MM.1S (cell line): ENCODE results near the gene CTDNEP1.

Experiments
- DNase-seq: peaks from one replicate; pipeline ENCODE4 v3.0.0-alpha.2; 2015
- H2AFZ ChIP-seq: fragments of 300-600 bp; sonication (generic); 2 replicates; pipeline ENCODE4 v1.6.0; 2016; ENCODE audit warnings: antibody characterized with exemption, low read length
- H3F3A ChIP-seq: fragments of 300-600 bp; sonication (generic); 2 replicates; pipeline ENCODE4 v1.6.1; 2016; ENCODE audit warnings: mild to moderate bottlenecking, antibody characterized with exemption, low read length, moderate library complexity, mixed read lengths; ENCODE audit not compliant: insufficient read depth
- H3K27ac ChIP-seq: fragments of 300-600 bp; sonication (generic); 2 replicates; pipeline ENCODE4 v1.5.1; 2016; ENCODE audit warnings: mild to moderate bottlenecking, low read length
- H3K27me3 ChIP-seq: fragments of 300-600 bp; sonication (generic); replicated peaks from 2 replicates; pipeline ENCODE4 v1.6.0; 2016; ENCODE audit warnings: low read length; ENCODE audit not compliant: insufficient read depth
- H3K36me3 ChIP-seq: fragments of 300-600 bp; sonication (generic); replicated peaks from 2 replicates; pipeline ENCODE4 v1.6.1; 2016; ENCODE audit warnings: mild to moderate bottlenecking, low read length, mixed read lengths; ENCODE audit not compliant: insufficient read depth
- H3K4me1 ChIP-seq: fragments of 300-600 bp; sonication (generic); 2 replicates; pipeline ENCODE4 v1.6.1; 2016; ENCODE audit warnings: low read length, mixed read lengths
- H3K4me2 ChIP-seq: fragments of 300-600 bp; sonication (generic); 2 replicates; pipeline ENCODE4 v1.6.0; 2016; ENCODE audit warnings: low read depth, low read length
- H3K4me3 ChIP-seq: fragments of 300-600 bp; sonication (generic); 2 replicates; pipeline ENCODE4 v1.5.1; 2016; ENCODE audit warnings: low read length, mixed read lengths
- H3K79me2 ChIP-seq: fragments of 300-600 bp; sonication (generic); 2 replicates; pipeline ENCODE4 v1.6.1; 2016; ENCODE audit warnings: mixed run types, low read length, mixed read lengths
- H3K9ac ChIP-seq: fragments of 300-600 bp; sonication (generic); 2 replicates; pipeline ENCODE4 v1.6.1; 2016; ENCODE audit warnings: low read length, mixed read lengths
- H3K9me2 ChIP-seq: fragments of 300-600 bp; sonication (generic); replicated peaks from 2 replicates; pipeline ENCODE4 v1.6.1; 2016; ENCODE audit warnings: mild to moderate bottlenecking, low read length, mixed read lengths; ENCODE audit not compliant: insufficient read depth
- H3K9me3 ChIP-seq: fragments of 300-600 bp; sonication (generic); replicated peaks from 2 replicates; pipeline ENCODE4 v1.6.1; 2016; ENCODE audit warnings: mild to moderate bottlenecking, low read length, mixed read lengths; ENCODE audit not compliant: insufficient read depth
- H4K20me1 ChIP-seq: fragments of 300-600 bp; sonication (generic); 2 replicates; pipeline ENCODE4 v1.6.1; 2016; ENCODE audit warnings: mild to moderate bottlenecking, low read length, moderate library complexity, mixed read lengths; ENCODE audit not compliant: insufficient read depth
- EZH2 ChIP-seq: fragments of 300-600 bp; sonication (generic); optimal IDR thresholded peaks from 2 replicates; pipeline ENCODE3; 2017; ENCODE audit warnings: low read depth, mild to moderate bottlenecking, antibody characterized with exemption, low read length, mixed read lengths
- EZH2phosphoT487 ChIP-seq: fragments of 300-600 bp; sonication (generic); IDR thresholded peaks from 2 replicates; pipeline ENCODE4 v1.6.1; 2018; ENCODE audit warnings: antibody characterized with exemption, low read length
- TF ChIP-seq, protein P1 (sequence below): fragments of 300-600 bp; sonication (generic); IDR thresholded peaks from 2 replicates; pipeline ENCODE4 v1.5.1; 2016; ENCODE audit warnings: antibody characterized with exemption, low read length, mixed read lengths

The CTDNEP1 gene

DNA sequence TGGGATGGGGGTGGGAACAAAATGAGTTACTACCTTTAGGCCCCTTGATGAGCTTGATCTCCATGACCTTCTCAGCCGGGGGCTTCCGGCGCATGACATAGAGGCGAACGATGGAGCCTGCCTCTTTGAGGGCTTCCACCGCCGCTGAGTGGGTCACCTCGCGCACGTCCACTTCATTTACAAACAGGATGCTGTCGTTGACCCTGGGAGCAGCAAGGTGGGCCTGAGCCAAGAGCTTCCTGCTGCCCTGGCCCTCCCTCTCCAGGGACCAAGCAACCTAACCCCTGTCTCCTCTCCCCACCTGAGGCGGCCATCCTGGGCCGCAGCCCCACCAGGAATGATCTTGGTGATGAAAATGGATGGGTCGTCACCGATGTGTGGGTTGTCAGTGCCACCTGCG lies 48.1 kb downstream of the CTDNEP1 start:
- H3K4me3 ChIP-seq: no peak overlapping the region
- H3K4me1 ChIP-seq: no peaks in the 10 kb centered on the region; the same call in 1 of the 2 replicates
- H4K20me1 ChIP-seq: no peaks in the 10 kb centered on the region
- H3K9ac ChIP-seq: no peak overlapping the region
- peaks cover 81% of the 10 kb centered on the region for H3K27me3 ChIP-seq
- H3K27ac ChIP-seq: no peak overlapping the region
- H3K36me3 ChIP-seq: no peaks in the 10 kb centered on the region
- H3K79me2 ChIP-seq: no peaks in the 10 kb centered on the region
- no peak for DNase-seq
- no peak overlapping the region for H2AFZ ChIP-seq
- no peaks in the 10 kb centered on the region for H3F3A ChIP-seq
- H3K9me3 ChIP-seq: no peaks in the 10 kb centered on the region
- TF ChIP-seq EZH2phosphoT487: no peak
- no peak for TF ChIP-seq EZH2
- TF ChIP-seq, protein P1, sequence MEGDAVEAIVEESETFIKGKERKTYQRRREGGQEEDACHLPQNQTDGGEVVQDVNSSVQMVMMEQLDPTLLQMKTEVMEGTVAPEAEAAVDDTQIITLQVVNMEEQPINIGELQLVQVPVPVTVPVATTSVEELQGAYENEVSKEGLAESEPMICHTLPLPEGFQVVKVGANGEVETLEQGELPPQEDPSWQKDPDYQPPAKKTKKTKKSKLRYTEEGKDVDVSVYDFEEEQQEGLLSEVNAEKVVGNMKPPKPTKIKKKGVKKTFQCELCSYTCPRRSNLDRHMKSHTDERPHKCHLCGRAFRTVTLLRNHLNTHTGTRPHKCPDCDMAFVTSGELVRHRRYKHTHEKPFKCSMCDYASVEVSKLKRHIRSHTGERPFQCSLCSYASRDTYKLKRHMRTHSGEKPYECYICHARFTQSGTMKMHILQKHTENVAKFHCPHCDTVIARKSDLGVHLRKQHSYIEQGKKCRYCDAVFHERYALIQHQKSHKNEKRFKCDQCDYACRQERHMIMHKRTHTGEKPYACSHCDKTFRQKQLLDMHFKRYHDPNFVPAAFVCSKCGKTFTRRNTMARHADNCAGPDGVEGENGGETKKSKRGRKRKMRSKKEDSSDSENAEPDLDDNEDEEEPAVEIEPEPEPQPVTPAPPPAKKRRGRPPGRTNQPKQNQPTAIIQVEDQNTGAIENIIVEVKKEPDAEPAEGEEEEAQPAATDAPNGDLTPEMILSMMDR: no peak
- no peak overlapping the region for H3K4me2 ChIP-seq
- no peaks in the 10 kb centered on the region for H3K9me2 ChIP-seq

DNA sequence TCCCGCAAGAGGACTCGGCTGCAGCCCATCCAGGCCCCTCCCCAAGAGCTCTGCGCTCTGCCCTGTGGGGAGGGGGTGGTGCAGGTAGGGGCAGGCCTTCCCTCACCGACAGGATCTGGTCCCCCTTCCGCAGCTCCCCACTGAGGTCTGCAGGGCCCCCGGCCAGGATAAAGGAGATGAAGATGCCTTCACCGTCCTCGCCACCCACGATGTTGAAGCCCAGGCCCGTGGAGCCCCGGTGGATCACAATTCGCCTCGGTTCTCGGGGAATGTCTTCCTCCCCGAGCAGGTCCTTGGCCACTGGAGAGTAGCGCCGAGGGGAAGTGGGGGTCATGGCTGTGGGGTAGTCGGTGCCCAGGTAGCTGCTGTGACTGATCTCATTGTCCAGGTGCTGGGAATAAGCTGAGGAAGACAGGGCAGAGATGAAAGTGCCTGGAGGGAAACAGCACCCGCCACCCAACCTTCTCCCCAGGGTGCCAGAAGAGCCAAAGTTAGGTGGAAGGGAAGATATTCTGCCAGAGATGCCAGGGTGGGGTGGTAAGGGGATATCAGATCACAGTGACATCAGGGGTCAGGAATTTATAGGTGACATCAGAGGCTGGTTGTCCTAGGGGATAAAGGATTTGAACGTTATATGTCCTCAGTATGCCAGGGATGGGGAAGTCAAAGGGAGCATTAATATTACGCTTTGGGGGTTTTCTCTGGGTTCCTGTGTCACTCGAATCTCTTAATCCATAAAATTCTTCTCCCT lies 54.7 kb downstream of the CTDNEP1 start:
- no peak overlapping the region for H3K4me2 ChIP-seq
- no peaks in the 10 kb centered on the region for H3K9me3 ChIP-seq
- no peaks in the 10 kb centered on the region for H3F3A ChIP-seq
- no peak overlapping the region for H3K4me3 ChIP-seq
- no peaks in the 10 kb centered on the region for H3K36me3 ChIP-seq
- peaks cover 92% of the 10 kb centered on the region for H3K27me3 ChIP-seq
- no peak for DNase-seq
- H3K4me1 ChIP-seq: no peaks in the 10 kb centered on the region
- H3K9me2 ChIP-seq: no peaks in the 10 kb centered on the region
- no peak for TF ChIP-seq EZH2
- TF ChIP-seq EZH2phosphoT487: no peak
- TF ChIP-seq, protein P1: no peak
- H3K27ac ChIP-seq: no peak overlapping the region
- H2AFZ ChIP-seq: no peak overlapping the region
- no peaks in the 10 kb centered on the region for H3K79me2 ChIP-seq
- no peaks in the 10 kb centered on the region for H4K20me1 ChIP-seq
- H3K9ac ChIP-seq: no peak overlapping the region

DNA sequence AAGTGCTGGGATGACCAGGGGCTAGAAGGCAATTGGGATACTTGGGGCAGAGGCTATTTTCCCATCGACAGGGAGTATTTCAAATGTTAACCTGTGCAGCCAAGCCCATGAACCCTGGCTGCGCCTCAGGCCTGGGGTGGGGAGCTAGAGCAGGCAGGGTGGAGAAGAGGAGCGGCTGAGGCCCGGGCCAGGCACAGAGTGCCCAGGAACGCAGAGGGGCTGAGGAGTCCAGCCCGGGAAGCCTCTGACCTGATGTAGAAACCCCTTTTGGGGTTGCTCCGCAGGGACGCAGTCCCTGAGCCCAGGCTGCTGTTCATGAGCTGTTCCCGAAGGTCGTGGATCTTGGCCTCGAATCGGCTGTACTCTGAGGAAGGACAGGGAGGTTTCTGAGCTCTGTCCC lies 55.6 kb downstream of the CTDNEP1 start:
- Histone ChIP-seq H4K20me1 (no peaks in the 10 kb centered on the region), H3K9ac (no peak overlapping the region), H2AFZ (no peak overlapping the region), H3K4me3 (no peak overlapping the region), H3K4me1 (no peaks in the 10 kb centered on the region), H3K79me2 (no peaks in the 10 kb centered on the region), H3K9me2 (no peaks in the 10 kb centered on the region), H3F3A (no peaks in the 10 kb centered on the region), H3K27ac (no peak overlapping the region), H3K9me3 (no peaks in the 10 kb centered on the region), H3K36me3 (no peaks in the 10 kb centered on the region), H3K27me3 (peaks cover 91% of the 10 kb centered on the region), H3K4me2 (no peak overlapping the region)
- no peak for TF ChIP-seq EZH2phosphoT487
- no peak for TF ChIP-seq EZH2
- TF ChIP-seq, protein P1: no peak
- DNase-seq: no peak
